Natural killer cell treated with Interleukin-12 subunit alpha and Interleukin-12 subunit beta and Interleukin-15 and Interleukin-18, amount 100 ng/mL, for 72 hours (primary cell): Measurements from ENCODE around the gene SCLT1. TPM values are rescaled to one million over a fixed set of nuclear protein-coding genes. Genes with fewer than 3 reads are reported as not detected.

Experiments
- ATAC-seq, 2 donors: fragments of 150-1000 bp; cut with Tn5 transposase in 1 of 2; sonication (Bioruptor Pico), chemical (Tn5 transposase) in 1 of 2; 2 replicates each; pipeline ENCODE4 v1.10.0; 2021
- DNase-seq: peaks from one replicate; pipeline ENCODE4 v3.0.0; 2022; ENCODE audit warnings: low spot score
- H3K27ac Mint-ChIP-seq, 2 donors: 1 replicate in 1 of 2; 2 replicates in 1 of 2; pipeline ENCODE4 v1.8.0; 2022; ENCODE audit warnings: mixed read lengths in 2 of 2, mild to moderate bottlenecking in 1 of 2, moderate library complexity in 1 of 2
- H3K27me3 Mint-ChIP-seq, 2 donors: 1 replicate in 1 of 2; 2 replicates in 1 of 2; pipeline ENCODE4 v1.8.0; 2022; ENCODE audit warnings: mixed read lengths in 2 of 2
- H3K36me3 Mint-ChIP-seq: one replicate; pipeline ENCODE4 v1.8.0; 2022; ENCODE audit warnings: mixed read lengths
- H3K4me1 Mint-ChIP-seq, 2 donors: 1 replicate in 1 of 2; 2 replicates in 1 of 2; pipeline ENCODE4 v1.8.0; 2022; ENCODE audit warnings: low read depth in 2 of 2, mixed read lengths in 2 of 2, mild to moderate bottlenecking in 1 of 2
- H3K4me3 Mint-ChIP-seq: one replicate; pipeline ENCODE4 v1.8.0; 2022; ENCODE audit warnings: mixed read lengths
- H3K9me3 Mint-ChIP-seq: 2 replicates; pipeline ENCODE4 v1.8.0; 2022; ENCODE audit warnings: mixed read lengths
- total RNA-seq, 2 donors: library from RNA; stranded (reverse); gene quantifications; one replicate each; pipeline ENCODE4 v1.2.3, GENCODE V29; 2022

Gene SCLT1
- total RNA-seq, 2 donors from 2014 or later = 29.6 to 38.0 TPM

DNA sequence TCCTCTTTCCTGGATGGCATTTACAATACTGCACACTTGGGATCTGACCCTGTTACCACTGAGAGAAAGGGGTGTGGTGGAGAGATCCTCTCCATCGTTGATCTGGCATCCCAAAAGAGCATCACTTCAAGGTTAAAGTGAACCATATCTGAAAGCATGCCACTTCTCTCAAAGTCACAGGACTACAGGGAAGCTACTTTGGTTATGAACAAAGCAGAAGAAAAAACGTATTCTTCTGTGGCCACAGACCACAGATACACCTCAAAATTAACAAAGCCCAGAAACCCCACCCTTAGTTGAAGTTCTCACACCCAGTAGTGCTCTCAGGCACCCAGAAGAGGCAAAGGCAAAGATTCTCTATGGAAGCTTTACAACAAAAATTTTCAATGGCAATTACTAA, 175.6 kb downstream of the SCLT1 start:
- Mint-ChIP-seq H3K27ac (peak overlapping the region; percentile 80 to 94), H3K27me3 (no peaks in the 10 kb centered on the region), H3K36me3 (peaks cover 7% of the 10 kb centered on the region), H3K4me3 (peak overlapping the region; percentile 49), H3K9me3 (no peaks in the 10 kb centered on the region), H3K4me1 (peaks cover 49 to 63% of the 10 kb centered on the region in 2 donors)
- DNase-seq (no peak), ATAC-seq (peak; percentile 59 to 60)

DNA sequence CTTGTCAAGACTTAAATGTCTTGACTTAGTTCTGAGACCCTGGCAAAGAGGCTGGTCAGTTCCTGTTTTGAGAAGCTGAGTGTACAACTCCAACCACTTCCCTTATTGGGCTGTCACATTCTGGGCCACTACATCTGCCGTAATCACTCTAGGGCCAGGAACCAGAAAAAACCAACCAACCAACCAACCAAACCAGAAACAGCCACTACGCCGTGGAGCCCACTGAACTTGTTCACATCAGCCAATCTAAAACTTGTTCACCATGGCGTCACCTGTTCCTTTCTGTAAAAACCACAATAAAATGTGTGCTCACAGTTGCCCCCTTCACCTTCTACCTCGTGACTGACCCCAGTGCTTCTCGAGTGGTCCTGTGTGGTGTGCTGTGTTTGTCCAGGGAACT, 176.5 kb downstream of the SCLT1 start:
- H3K4me3 Mint-ChIP-seq = peak overlapping the region; percentile 68
- DNase-seq (peak; percentile 79), ATAC-seq (peak; percentile 91 to 95)
- H3K36me3 Mint-ChIP-seq = peaks cover 7% of the 10 kb centered on the region
- H3K27me3 Mint-ChIP-seq = no peaks in the 10 kb centered on the region
- peaks cover 49 to 63% of the 10 kb centered on the region in 2 donors for H3K4me1 Mint-ChIP-seq
- H3K9me3 Mint-ChIP-seq = no peaks in the 10 kb centered on the region
- H3K27ac Mint-ChIP-seq = peak overlapping the region; percentile 80 to 94

DNA sequence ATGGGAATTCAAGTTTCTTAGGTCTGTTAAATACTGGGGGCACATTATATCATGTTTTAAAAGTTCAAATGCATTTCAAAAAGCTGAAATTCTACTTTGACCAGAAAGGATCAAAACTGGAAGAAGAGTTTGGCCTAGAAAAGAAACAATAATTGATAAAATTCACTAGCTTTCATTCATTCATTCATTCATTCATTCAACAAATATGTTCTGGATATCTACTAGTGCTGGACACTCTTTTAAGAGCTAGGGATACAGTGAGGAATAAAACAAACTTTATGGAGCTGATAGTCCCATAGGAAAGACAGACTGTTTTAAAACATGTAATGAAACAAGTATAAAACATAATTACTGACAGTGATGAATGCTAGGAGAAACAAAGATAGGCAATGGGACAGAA, 177.8 kb downstream of the SCLT1 start:
- H3K4me3 Mint-ChIP-seq = no peak overlapping the region
- H3K27me3 Mint-ChIP-seq = no peaks in the 10 kb centered on the region
- peaks cover 49 to 58% of the 10 kb centered on the region in 2 donors for H3K4me1 Mint-ChIP-seq
- H3K27ac Mint-ChIP-seq = peak overlapping the region; percentile 80 to 94
- no peak for DNase-seq
- H3K36me3 Mint-ChIP-seq = peaks cover 7% of the 10 kb centered on the region
- H3K9me3 Mint-ChIP-seq = no peaks in the 10 kb centered on the region
- ATAC-seq = no peak

DNA sequence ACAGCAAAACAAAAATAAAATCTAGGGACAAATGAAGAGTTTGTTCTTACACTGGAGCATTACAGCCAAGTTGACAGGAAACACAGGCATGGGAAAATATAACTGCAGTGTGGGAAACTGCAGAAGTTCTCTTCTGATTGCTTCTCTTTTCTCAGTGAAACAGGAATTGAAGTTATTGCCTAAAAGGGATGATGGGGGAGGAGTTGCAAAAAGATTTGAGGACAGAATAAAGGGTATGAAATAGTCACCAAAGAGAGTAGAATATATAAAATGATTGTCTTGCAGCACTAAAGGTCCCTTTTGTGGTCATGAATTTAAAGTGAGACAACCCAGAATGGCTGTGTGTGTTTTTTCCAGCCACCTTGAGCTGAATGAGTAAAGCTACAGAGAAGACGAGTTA, 180.1 kb downstream of the SCLT1 start:
- no peak for DNase-seq
- H3K9me3 Mint-ChIP-seq = no peaks in the 10 kb centered on the region
- peak overlapping the region in 1 of 2 donors; percentile 21 for H3K27ac Mint-ChIP-seq
- H3K27me3 Mint-ChIP-seq = no peaks in the 10 kb centered on the region
- no peak for ATAC-seq
- H3K36me3 Mint-ChIP-seq = no peaks in the 10 kb centered on the region
- H3K4me3 Mint-ChIP-seq = no peak overlapping the region
- peaks cover 38 to 48% of the 10 kb centered on the region in 2 donors for H3K4me1 Mint-ChIP-seq

DNA sequence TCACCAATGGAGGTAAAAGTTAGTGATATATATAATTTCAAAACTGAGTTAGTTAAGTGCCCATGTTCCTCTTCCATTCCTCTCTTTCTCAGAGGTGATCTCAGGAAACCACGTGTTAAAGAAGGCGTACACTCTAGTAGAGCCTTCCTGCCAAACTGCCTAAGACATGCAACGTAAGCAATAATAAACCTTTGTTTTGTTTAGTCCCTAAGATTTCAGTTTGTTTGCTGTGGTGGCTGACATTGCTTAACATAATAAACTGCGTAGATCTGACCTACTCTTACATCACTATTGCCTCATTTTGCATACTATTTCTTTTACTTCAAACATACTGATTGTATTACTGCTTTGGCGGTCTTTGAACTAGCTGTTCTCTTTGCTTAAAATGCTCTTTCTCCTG, 184.6 kb downstream of the SCLT1 start:
- ATAC-seq (no peak), DNase-seq (no peak)
- H3K4me1 Mint-ChIP-seq = peaks cover 25 to 26% of the 10 kb centered on the region in 2 donors
- no peak overlapping the region for H3K4me3 Mint-ChIP-seq
- H3K36me3 Mint-ChIP-seq = no peaks in the 10 kb centered on the region
- H3K9me3 Mint-ChIP-seq = no peaks in the 10 kb centered on the region
- H3K27ac Mint-ChIP-seq = no peak overlapping the region
- H3K27me3 Mint-ChIP-seq = no peaks in the 10 kb centered on the region

DNA sequence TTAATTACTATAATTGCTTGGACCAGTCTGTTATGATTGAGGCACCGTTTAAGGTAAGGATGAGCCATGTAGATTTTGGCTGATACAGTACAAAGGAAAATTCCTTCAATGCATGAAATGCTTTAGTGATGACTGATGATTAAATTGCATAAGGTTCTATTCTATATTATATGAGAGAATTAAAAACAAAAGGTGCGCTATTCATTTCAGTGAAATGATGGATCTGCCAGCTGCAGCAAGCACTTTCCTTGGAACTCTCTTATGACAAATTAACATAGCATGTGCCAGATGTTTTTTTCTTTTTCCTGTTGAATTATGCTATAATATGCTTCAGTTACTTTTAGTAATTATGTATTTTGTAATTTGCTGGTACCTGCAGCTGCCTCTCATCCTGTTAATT, 185.4 kb downstream of the SCLT1 start:
- Mint-ChIP-seq H3K27ac (no peak overlapping the region), H3K27me3 (no peaks in the 10 kb centered on the region), H3K36me3 (no peaks in the 10 kb centered on the region), H3K9me3 (no peaks in the 10 kb centered on the region), H3K4me3 (no peak overlapping the region), H3K4me1 (peaks cover 18% of the 10 kb centered on the region in 2 donors)
- DNase-seq (no peak), ATAC-seq (no peak)

DNA sequence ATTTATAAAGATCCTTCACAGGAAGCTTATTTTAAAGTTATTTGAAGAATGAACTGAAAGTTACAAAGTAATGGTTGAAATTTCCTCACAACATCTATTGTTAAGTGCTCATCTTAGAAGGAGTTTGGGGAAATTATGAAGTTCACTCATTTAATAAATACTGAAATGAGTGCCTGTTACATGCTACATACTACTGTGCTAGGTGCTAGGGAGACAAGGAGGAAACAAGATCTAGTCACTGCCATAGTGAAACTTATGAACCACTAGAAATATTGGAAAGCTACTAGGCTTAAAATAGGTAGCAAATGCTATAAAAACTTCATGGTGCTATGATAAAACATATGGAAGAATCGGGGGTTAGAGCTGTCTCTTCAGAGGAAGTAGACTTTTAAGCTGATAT, 186.8 kb downstream of the SCLT1 start:
- H3K4me3 Mint-ChIP-seq = no peak overlapping the region
- H3K4me1 Mint-ChIP-seq = peaks cover 16 to 17% of the 10 kb centered on the region in 2 donors
- ATAC-seq = no peak
- DNase-seq = no peak
- H3K36me3 Mint-ChIP-seq = no peaks in the 10 kb centered on the region
- H3K27ac Mint-ChIP-seq = no peak overlapping the region
- no peaks in the 10 kb centered on the region for H3K9me3 Mint-ChIP-seq
- H3K27me3 Mint-ChIP-seq = no peaks in the 10 kb centered on the region

DNA sequence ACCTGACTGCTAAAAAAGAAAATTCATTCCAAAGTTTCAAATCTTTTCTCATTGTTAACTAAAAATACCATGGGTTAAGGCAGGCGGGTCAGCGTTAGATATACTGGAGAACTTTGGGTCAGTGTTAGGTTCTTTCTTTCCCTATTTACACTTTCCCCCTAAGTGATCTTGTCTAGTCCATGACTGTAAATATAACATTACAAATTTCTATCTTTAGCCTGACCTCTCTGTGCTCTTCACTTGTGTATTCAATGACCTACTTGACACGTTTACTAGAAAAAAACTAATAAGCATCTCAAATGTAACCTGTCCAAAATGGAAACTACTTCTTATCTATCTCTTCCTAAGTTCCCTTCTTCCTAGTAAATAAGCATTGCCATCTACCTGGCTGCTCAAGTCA, 188.5 kb downstream of the SCLT1 start:
- ATAC-seq = no peak

DNA sequence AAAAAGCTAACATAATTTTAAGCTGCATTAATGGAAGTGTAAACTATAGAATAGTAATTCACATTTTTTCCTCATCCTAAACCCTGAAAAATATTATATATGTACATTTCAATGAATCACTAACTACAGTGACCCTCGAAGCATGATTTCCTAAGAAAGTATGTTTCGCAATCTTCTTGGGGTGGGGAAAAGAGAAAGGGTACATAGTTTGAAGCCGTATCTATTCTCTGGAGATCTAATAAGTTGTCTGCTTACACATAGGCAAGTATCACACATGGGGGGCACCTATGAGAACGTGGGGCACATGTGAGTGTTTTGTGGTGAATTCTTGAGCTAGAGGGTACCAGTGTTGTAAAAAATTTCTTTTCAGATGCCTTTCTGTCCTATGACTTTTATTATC, 212.7 kb downstream of the SCLT1 start:
- peaks cover 0 to 10% of the 10 kb centered on the region in 2 donors for H3K4me1 Mint-ChIP-seq
- no peaks in the 10 kb centered on the region for H3K27me3 Mint-ChIP-seq
- no peak overlapping the region for H3K4me3 Mint-ChIP-seq
- no peak overlapping the region for H3K27ac Mint-ChIP-seq
- H3K36me3 Mint-ChIP-seq = peaks cover 6% of the 10 kb centered on the region
- no peak for ATAC-seq
- H3K9me3 Mint-ChIP-seq = no peaks in the 10 kb centered on the region
- no peak for DNase-seq

More for the DNA sequence above, 188.5 kb downstream of the SCLT1 start:
- no peak overlapping the region for H3K27ac Mint-ChIP-seq
- H3K27me3 Mint-ChIP-seq = no peaks in the 10 kb centered on the region
- H3K36me3 Mint-ChIP-seq = no peaks in the 10 kb centered on the region
- H3K4me3 Mint-ChIP-seq = no peak overlapping the region
- no peak for DNase-seq
- no peaks in the 10 kb centered on the region for H3K9me3 Mint-ChIP-seq
- peaks cover 16 to 17% of the 10 kb centered on the region in 2 donors for H3K4me1 Mint-ChIP-seq

DNA sequence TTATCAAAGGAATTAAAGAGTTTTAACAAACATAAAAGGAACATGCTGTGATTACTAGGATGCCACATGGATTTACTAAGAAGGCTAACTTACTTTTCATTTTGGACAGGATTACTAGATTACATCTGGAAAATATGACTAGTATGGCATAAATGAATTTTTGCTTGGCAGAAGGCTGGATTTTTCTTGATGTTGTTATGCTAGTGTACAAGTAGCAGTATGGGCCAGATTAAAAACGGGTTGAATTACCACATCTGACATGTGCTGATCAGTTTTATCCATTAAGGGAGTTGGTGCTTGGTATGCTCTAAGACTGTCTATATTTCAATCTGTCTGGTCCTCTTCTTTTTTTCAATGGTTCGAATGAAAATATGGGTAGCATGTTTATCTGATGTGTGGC, 213.4 kb downstream of the SCLT1 start:
- Mint-ChIP-seq H3K9me3 (no peaks in the 10 kb centered on the region), H3K27ac (no peak overlapping the region), H3K4me3 (no peak overlapping the region), H3K27me3 (no peaks in the 10 kb centered on the region), H3K36me3 (peaks cover 6% of the 10 kb centered on the region), H3K4me1 (peaks cover 0 to 10% of the 10 kb centered on the region in 2 donors)
- DNase-seq (no peak), ATAC-seq (no peak)

DNA sequence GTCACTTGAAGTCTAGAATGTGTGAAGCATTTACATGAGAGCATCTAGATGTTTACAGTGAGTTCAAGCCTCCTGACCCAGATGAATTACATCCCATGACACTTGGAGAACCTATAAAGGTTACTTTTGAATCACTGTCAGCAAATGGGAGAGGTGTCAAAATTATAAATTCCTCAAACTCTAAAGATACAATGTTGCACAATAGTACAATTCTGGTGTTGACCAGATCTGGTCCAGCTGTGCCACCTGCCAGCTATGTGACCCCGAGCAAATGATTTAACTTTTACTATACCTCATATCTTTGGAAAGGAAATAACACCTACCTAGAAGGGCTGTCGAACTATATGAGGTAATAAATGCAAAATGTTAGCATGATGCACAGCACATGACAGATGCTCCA, 214.1 kb downstream of the SCLT1 start:
- Mint-ChIP-seq H3K9me3 (no peaks in the 10 kb centered on the region), H3K4me3 (no peak overlapping the region), H3K36me3 (peaks cover 6% of the 10 kb centered on the region), H3K27ac (no peak overlapping the region), H3K27me3 (no peaks in the 10 kb centered on the region), H3K4me1 (peaks cover 0 to 7% of the 10 kb centered on the region in 2 donors)
- no peak for ATAC-seq
- DNase-seq = no peak

DNA sequence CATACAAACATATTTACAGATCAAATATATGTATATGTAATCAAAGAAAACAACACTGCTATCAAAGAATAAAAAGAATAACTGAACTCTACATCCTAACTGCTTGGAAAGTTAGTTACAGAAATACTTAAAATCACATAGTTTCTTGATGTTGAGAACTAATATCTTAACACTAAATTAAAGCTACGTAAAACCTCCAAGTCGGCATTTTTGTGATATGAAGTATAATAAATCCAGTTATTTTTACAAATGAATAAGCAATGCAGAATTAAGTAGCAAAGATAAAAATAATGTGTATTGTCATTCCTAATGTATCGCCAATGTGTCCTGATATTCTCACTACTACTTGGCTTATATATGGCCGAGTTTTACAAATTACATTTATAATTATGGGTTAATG, 215.4 kb downstream of the SCLT1 start:
- H3K27ac Mint-ChIP-seq = no peak overlapping the region
- no peaks in the 10 kb centered on the region for H3K9me3 Mint-ChIP-seq
- H3K4me1 Mint-ChIP-seq = peaks cover 0 to 3% of the 10 kb centered on the region in 2 donors

DNA sequence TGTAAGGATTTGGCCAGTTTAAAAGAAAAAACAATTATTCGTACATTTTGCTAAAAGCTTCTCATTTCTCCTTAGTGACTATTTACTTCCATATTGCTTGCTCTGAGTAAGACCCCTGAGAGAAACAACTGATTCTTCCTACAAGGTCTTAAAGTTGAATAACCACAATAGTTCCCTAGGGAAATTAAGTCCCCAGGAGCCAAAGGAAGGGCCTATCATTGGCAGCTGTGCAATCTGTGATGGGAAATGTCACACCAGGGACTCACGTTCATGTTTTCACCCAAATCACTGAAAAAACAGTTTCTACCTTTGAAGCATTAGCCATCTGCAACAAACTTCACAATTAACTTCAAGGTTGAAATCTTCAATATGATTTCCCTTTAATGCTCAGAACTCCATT, 217.1 kb downstream of the SCLT1 start:
- Mint-ChIP-seq H3K27me3 (no peaks in the 10 kb centered on the region), H3K4me3 (no peak overlapping the region), H3K9me3 (no peaks in the 10 kb centered on the region), H3K36me3 (peaks cover 21% of the 10 kb centered on the region), H3K27ac (no peak overlapping the region), H3K4me1 (peaks cover 0 to 5% of the 10 kb centered on the region in 2 donors)
- ATAC-seq (no peak), DNase-seq (no peak)

More for the DNA sequence above, 215.4 kb downstream of the SCLT1 start:
- no peaks in the 10 kb centered on the region for H3K27me3 Mint-ChIP-seq
- peaks cover 11% of the 10 kb centered on the region for H3K36me3 Mint-ChIP-seq
- no peak for DNase-seq
- H3K4me3 Mint-ChIP-seq = no peak overlapping the region
- no peak for ATAC-seq

DNA sequence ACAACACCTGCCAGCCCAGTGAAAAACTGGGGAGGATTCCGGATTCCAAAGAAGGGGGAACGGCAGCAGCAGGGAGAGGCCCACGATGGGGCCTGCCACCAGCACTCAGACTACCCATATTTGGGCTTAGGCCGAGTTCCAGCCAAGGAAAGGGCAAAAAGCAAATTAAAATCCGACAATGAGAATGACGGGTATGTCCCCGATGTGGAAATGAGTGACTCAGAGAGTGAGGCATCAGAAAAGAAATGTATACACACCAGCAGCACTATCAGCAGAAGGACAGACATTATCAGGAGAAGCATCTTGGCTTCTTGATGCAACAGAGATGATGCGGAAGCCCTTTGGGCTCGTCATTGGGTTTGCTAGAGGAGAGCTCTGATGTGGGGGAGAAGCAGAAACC, 221.4 kb downstream of the SCLT1 start:
- no peak for DNase-seq
- H3K36me3 Mint-ChIP-seq = peaks cover 33% of the 10 kb centered on the region
- ATAC-seq = peak in 1 of 2 donors; percentile 78
- peak overlapping the region; percentile 27 to 57 for H3K27ac Mint-ChIP-seq
- H3K27me3 Mint-ChIP-seq = no peaks in the 10 kb centered on the region
- peaks cover 6 to 20% of the 10 kb centered on the region in 2 donors for H3K4me1 Mint-ChIP-seq
- no peaks in the 10 kb centered on the region for H3K9me3 Mint-ChIP-seq
- H3K4me3 Mint-ChIP-seq = no peak overlapping the region
